ENCODE measurements around the gene CD320. TPM values are rescaled to one million over a fixed set of nuclear protein-coding genes. Genes with fewer than 3 reads are reported as not detected.

Gene CD320
- polyA plus RNA-seq, 1 donor (not counting 4 experiments of a cell fraction or from before 2014, with no cell fraction given): 14.1 TPM

DNA sequence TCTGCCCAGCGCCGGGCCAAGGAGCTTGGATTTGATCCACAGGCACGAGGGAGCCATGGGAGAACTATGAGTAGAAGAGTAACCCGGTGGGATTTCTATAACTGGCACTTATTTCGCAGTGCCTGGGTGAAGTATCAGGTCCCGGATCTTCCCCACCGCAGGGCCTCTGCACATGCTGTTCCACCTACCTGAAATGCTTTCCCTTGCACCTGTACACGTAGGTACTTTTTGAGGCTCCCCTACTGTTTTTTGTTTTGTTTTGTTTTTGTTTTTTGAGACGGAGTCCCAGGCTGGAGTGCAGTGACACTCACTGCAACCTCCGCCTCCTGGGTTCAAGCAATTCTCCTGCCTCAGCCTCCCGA is 35.3 kb upstream of the CD320 start:
- no peak overlapping the region for H3K9ac ChIP-seq (ENCODE audit: control insufficient read depth, extremely low read depth, insufficient read depth, low read length)
- DNase-seq (ENCODE audit: low read depth, low spot score) (no peak), FAIRE-seq (no peak)
- H3K9me3 ChIP-seq (ENCODE audit: control insufficient read depth, low read depth, low read length): no peaks in the 10 kb centered on the region
- peak overlapping the region in 1 of 3 experiments; percentile 29 for H3K4me3 ChIP-seq (ENCODE audit: control insufficient read depth in 2 of 3, extremely low read depth in 1 of 3, insufficient read depth in 2 of 3, low read depth in 1 of 3, low read length in 3 of 3)
- no peaks in the 10 kb centered on the region for H3K36me3 ChIP-seq (ENCODE audit: control insufficient read depth in 2 of 2, extremely low read depth in 1 of 2, insufficient read depth in 2 of 2, low read length in 2 of 2)
- no peaks in the 10 kb centered on the region for H3K9me1 ChIP-seq (ENCODE audit: control insufficient read depth, extremely low read depth, insufficient read depth, low read length)
- no peaks in the 10 kb centered on the region for H3K79me2 ChIP-seq (ENCODE audit: control insufficient read depth, insufficient read depth, low read length)
- H3K27me3 ChIP-seq (ENCODE audit: control insufficient read depth, extremely low read depth, insufficient read depth, low read length): peaks cover 8% of the 10 kb centered on the region
- H3K4me2 ChIP-seq (ENCODE audit: control insufficient read depth, extremely low read depth, insufficient read depth, low read depth, low read length): peak overlapping the region; percentile 15
- dilution Hi-C loops (cut with MboI; ENCODE audit: extremely low pct_ligation_motif_present, low sequenced_read_pairs): no loop called here
- TF ChIP-seq, protein P1, sequence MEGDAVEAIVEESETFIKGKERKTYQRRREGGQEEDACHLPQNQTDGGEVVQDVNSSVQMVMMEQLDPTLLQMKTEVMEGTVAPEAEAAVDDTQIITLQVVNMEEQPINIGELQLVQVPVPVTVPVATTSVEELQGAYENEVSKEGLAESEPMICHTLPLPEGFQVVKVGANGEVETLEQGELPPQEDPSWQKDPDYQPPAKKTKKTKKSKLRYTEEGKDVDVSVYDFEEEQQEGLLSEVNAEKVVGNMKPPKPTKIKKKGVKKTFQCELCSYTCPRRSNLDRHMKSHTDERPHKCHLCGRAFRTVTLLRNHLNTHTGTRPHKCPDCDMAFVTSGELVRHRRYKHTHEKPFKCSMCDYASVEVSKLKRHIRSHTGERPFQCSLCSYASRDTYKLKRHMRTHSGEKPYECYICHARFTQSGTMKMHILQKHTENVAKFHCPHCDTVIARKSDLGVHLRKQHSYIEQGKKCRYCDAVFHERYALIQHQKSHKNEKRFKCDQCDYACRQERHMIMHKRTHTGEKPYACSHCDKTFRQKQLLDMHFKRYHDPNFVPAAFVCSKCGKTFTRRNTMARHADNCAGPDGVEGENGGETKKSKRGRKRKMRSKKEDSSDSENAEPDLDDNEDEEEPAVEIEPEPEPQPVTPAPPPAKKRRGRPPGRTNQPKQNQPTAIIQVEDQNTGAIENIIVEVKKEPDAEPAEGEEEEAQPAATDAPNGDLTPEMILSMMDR (optimal IDR thresholded peaks at IDR 0.05 in 1 of 3, IDR thresholded peaks at IDR 0.05 in 1 of 3, conservative IDR thresholded peaks at IDR 0.05 in 1 of 3; ENCODE audit: extremely low read depth in 1 of 3, insufficient read depth in 2 of 3, low read length in 3 of 3): no peak
- no peak for TF ChIP-seq EZH2 (IDR thresholded peaks at IDR 0.05; ENCODE audit: low read length)
- H3K27ac ChIP-seq (ENCODE audit: control insufficient read depth, insufficient read depth, low read length): no peak overlapping the region
- H3K4me1 ChIP-seq (ENCODE audit: control insufficient read depth, extremely low read depth, insufficient read depth, low read length): no peaks in the 10 kb centered on the region
- H4K20me1 ChIP-seq (ENCODE audit: control insufficient read depth, extremely low read depth, insufficient read depth, low read length): no peaks in the 10 kb centered on the region
- no peak overlapping the region for H2AFZ ChIP-seq (ENCODE audit: control insufficient read depth, low read length)

DNA sequence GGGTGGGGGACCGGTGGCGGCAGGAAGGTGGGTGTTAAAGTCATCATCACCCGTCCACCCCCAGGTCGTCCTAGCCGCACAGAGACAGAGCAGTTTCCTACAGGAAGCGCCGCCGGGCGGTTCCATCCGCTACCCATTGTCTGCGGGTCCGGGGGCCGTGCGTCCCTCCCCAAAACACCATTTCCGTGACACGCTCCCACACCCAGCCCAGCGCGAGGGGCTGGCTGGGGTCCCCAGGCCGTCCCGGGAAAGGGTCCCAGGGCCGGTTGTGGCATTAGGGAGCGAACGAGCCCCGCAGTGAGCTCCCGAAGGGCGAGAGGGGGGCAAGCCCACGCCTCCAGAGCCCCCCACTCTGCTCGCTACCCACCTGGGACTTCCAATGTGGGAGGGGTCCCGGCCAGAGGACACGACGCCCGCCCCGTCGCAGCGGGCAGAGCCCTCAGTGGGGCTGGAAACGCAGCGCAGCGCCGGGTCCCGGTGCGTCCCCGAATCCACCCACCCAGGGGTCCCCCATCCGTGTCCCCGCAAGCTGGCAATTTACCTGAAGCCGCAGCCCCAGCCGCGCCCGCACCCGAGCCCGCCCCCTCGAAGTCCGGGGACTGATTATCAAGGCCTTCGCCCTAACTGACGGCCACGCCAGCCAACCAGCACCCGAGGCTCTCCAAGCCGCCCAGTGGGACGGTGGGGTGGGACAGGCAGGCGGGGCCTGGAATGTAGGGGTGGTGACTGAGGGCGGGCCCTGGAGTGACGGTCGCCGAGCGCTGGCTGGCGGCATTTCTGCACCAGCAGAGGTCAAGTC is 34.7 kb upstream of the CD320 start, which contains the start of gene KANK3:
KANK3 (minus strand) TSS at position 579 of the 799 bp plus-strand sequence. CDS start 5,434 bp downstream, outside the sequence.
- H2AFZ ChIP-seq (ENCODE audit: control insufficient read depth, low read length): peak within 1 kb of the TSS; percentile 26

More for the DNA sequence above, 34.7 kb upstream of the CD320 start, which contains the start of gene KANK3:
- Histone ChIP-seq H3K36me3 (ENCODE audit: control insufficient read depth in 2 of 2, extremely low read depth in 1 of 2, insufficient read depth in 2 of 2, low read length in 2 of 2) (no peaks in the 10 kb centered on the region), H4K20me1 (ENCODE audit: control insufficient read depth, extremely low read depth, insufficient read depth, low read length) (no peaks in the 10 kb centered on the region), H3K27ac (ENCODE audit: control insufficient read depth, insufficient read depth, low read length) (no peak within 1 kb of the TSS), H3K9ac (ENCODE audit: control insufficient read depth, extremely low read depth, insufficient read depth, low read length) (no peak within 1 kb of the TSS), H3K79me2 (ENCODE audit: control insufficient read depth, insufficient read depth, low read length) (no peaks in the 10 kb centered on the region), H3K27me3 (ENCODE audit: control insufficient read depth, extremely low read depth, insufficient read depth, low read length) (peaks cover 8% of the 10 kb centered on the region), H3K4me3 (ENCODE audit: control insufficient read depth in 2 of 3, extremely low read depth in 1 of 3, insufficient read depth in 2 of 3, low read depth in 1 of 3, low read length in 3 of 3) (peak within 1 kb of the TSS; percentile 29 to 40 (median 38)), H3K9me3 (ENCODE audit: control insufficient read depth, low read depth, low read length) (no peaks in the 10 kb centered on the region), H3K4me1 (ENCODE audit: control insufficient read depth, extremely low read depth, insufficient read depth, low read length) (no peaks in the 10 kb centered on the region), H3K4me2 (ENCODE audit: control insufficient read depth, extremely low read depth, insufficient read depth, low read depth, low read length) (peak within 1 kb of the TSS; percentile 15), H3K9me1 (ENCODE audit: control insufficient read depth, extremely low read depth, insufficient read depth, low read length) (no peaks in the 10 kb centered on the region)
- TF ChIP-seq EZH2 (IDR thresholded peaks at IDR 0.05; ENCODE audit: low read length): no peak
- TF ChIP-seq, protein P1 (optimal IDR thresholded peaks at IDR 0.05 in 1 of 3, IDR thresholded peaks at IDR 0.05 in 1 of 3, conservative IDR thresholded peaks at IDR 0.05 in 1 of 3; ENCODE audit: extremely low read depth in 1 of 3, insufficient read depth in 2 of 3, low read length in 3 of 3): no peak
- FAIRE-seq (peak; percentile 57), DNase-seq (ENCODE audit: low read depth, low spot score) (peak; percentile 78)
- dilution Hi-C loops (cut with MboI; ENCODE audit: extremely low pct_ligation_motif_present, low sequenced_read_pairs): no loop called here

Data from keratinocyte (primary cell).